WTC11 (cell line): Measurements from ENCODE around the gene KCNIP2. TPM values are rescaled to one million over a fixed set of nuclear protein-coding genes. Genes with fewer than 3 reads are reported as not detected.

Source experiments
- ATAC-seq: fragments of 200-7000 bp; cut with Tn5 transposase; 2 replicates; pipeline ENCODE4 v1.10.0; 2021; ENCODE audit warnings: mild to moderate bottlenecking, moderate library complexity
- CTCF ChIA-PET: fragments of 300-600 bp; sonication (Branson Sonifier 250); formaldehyde crosslinking; loops from one replicate; lab custom pipeline; 2021; ENCODE audit warnings: antibody characterized with exemption; lab: Charles Lee
- POLR2A ChIA-PET: fragments of 350-600 bp; sonication (Branson Sonifier 250); formaldehyde crosslinking; loops from one replicate; lab custom pipeline; 2021; ENCODE audit warnings: antibody characterized with exemption; lab: Charles Lee
- DNase-seq: peaks from one replicate; pipeline ENCODE4 v3.0.0; 2021; ENCODE audit warnings: low spot score
- H3K27ac Mint-ChIP-seq: 2 replicates; pipeline ENCODE4 v1.8.0; 2021; ENCODE audit warnings: mixed read lengths
- H3K27me3 Mint-ChIP-seq: 2 replicates; pipeline ENCODE4 v1.8.0; 2021; ENCODE audit warnings: low read depth, mild to moderate bottlenecking, moderate library complexity, mixed read lengths
- H3K36me3 Mint-ChIP-seq: 2 replicates; pipeline ENCODE4 v1.8.0; 2021; ENCODE audit warnings: mixed read lengths
- H3K4me1 Mint-ChIP-seq: 2 replicates; pipeline ENCODE4 v1.8.0; 2022; ENCODE audit warnings: mixed read lengths
- H3K4me3 Mint-ChIP-seq: 2 replicates; pipeline ENCODE4 v1.8.0; 2021; ENCODE audit warnings: mild to moderate bottlenecking, moderate library complexity, mixed read lengths
- H3K9me3 Mint-ChIP-seq: 2 replicates; pipeline ENCODE4 v1.8.0; 2021; ENCODE audit warnings: mixed read lengths
- CREM ChIP-seq: sonication (generic); formaldehyde crosslinking; IDR thresholded peaks from 2 replicates; pipeline ENCODE4 v1.8.1; 2022; ENCODE audit warnings: mild to moderate bottlenecking, missing genetic modification reagents, moderate library complexity
- CTCF ChIP-seq: fragments of 200-600 bp; IDR thresholded peaks from 2 replicates; pipeline ENCODE4 v1.8.0; 2022; ENCODE audit warnings: antibody characterized with exemption
- ESRRA ChIP-seq: sonication (generic); formaldehyde crosslinking; IDR thresholded peaks from 2 replicates; pipeline ENCODE4 v1.8.1; 2022; ENCODE audit warnings: mild to moderate bottlenecking, missing genetic modification reagents, borderline replicate concordance
- GABPB1 ChIP-seq: sonication (generic); formaldehyde crosslinking; IDR thresholded peaks from 2 replicates; pipeline ENCODE4 v1.8.1; 2023; ENCODE audit warnings: mild to moderate bottlenecking, missing genetic modification reagents
- MXD4 ChIP-seq: fragments of 250-450 bp; sonication (Bioruptor Pico); IDR thresholded peaks from 2 replicates; pipeline ENCODE4 v1.8.0; 2021; ENCODE audit warnings: mild to moderate bottlenecking, moderate library complexity, borderline replicate concordance
- NR1H2 ChIP-seq: sonication (generic); formaldehyde crosslinking; IDR thresholded peaks from 2 replicates; pipeline ENCODE4 v1.9.0; 2021; ENCODE audit warnings: mild to moderate bottlenecking, moderate library complexity, missing genetic modification reagents
- OVOL2 ChIP-seq: fragments of 250-450 bp; sonication (Bioruptor Pico); IDR thresholded peaks from 2 replicates; pipeline ENCODE4 v1.9.0; 2021; ENCODE audit warnings: mild to moderate bottlenecking, borderline replicate concordance
- PRDM15 ChIP-seq: sonication (generic); formaldehyde crosslinking; IDR thresholded peaks from 2 replicates; pipeline ENCODE4 v1.8.0; 2022; ENCODE audit warnings: missing genetic modification reagents
- SOX15 ChIP-seq: fragments of 250-450 bp; sonication (Bioruptor Pico); IDR thresholded peaks from 2 replicates; pipeline ENCODE4 v1.9.0; 2021; ENCODE audit warnings: mild to moderate bottlenecking
- SP1 ChIP-seq: sonication (generic); formaldehyde crosslinking; conservative IDR thresholded peaks from 2 replicates; pipeline ENCODE4 v1.8.1; 2022; ENCODE audit warnings: missing genetic modification reagents
- TEAD4 ChIP-seq: sonication (generic); formaldehyde crosslinking; IDR thresholded peaks from 2 replicates; pipeline ENCODE4 v1.8.0; 2022; ENCODE audit warnings: mild to moderate bottlenecking, missing genetic modification reagents
- ZNF281 ChIP-seq: sonication (generic); formaldehyde crosslinking; IDR thresholded peaks from 2 replicates; pipeline ENCODE4 v1.8.0; 2023; ENCODE audit warnings: mild to moderate bottlenecking, missing genetic modification reagents
- ZNF671 ChIP-seq: fragments of 250-450 bp; sonication (Bioruptor Pico); IDR thresholded peaks from 2 replicates; pipeline ENCODE4 v1.8.0; 2021; ENCODE audit warnings: mild to moderate bottlenecking
- total RNA-seq: library from RNA; stranded (reverse); gene quantifications from 3 replicates; pipeline ENCODE4 v1.2.3, GENCODE V29; 2021
- TF ChIP-seq, protein P1 (sequence below): sonication (generic); formaldehyde crosslinking; conservative IDR thresholded peaks from 2 replicates; pipeline ENCODE4 v1.8.1; 2023; ENCODE audit warnings: mild to moderate bottlenecking, low read depth, missing genetic modification reagents, moderate library complexity
- TF ChIP-seq, protein P2 (sequence below): sonication (generic); formaldehyde crosslinking; IDR thresholded peaks from 2 replicates; pipeline ENCODE4 v1.8.1; 2022; ENCODE audit warnings: missing genetic modification reagents, borderline replicate concordance
- TF ChIP-seq, protein P3 (sequence below): sonication (generic); formaldehyde crosslinking; IDR thresholded peaks from 2 replicates; pipeline ENCODE4 v1.8.0; 2023; ENCODE audit warnings: missing genetic modification reagents, mild to moderate bottlenecking, borderline replicate concordance
- TF ChIP-seq, protein P4 (sequence below): sonication (generic); formaldehyde crosslinking; IDR thresholded peaks from 2 replicates; pipeline ENCODE4 v1.8.0; 2022; ENCODE audit warnings: mild to moderate bottlenecking, missing genetic modification reagents

KCNIP2 gene
- total RNA-seq, 1 experiment from 2014 or later, result 5.2 TPM

- TF ChIP-seq, protein P1, sequence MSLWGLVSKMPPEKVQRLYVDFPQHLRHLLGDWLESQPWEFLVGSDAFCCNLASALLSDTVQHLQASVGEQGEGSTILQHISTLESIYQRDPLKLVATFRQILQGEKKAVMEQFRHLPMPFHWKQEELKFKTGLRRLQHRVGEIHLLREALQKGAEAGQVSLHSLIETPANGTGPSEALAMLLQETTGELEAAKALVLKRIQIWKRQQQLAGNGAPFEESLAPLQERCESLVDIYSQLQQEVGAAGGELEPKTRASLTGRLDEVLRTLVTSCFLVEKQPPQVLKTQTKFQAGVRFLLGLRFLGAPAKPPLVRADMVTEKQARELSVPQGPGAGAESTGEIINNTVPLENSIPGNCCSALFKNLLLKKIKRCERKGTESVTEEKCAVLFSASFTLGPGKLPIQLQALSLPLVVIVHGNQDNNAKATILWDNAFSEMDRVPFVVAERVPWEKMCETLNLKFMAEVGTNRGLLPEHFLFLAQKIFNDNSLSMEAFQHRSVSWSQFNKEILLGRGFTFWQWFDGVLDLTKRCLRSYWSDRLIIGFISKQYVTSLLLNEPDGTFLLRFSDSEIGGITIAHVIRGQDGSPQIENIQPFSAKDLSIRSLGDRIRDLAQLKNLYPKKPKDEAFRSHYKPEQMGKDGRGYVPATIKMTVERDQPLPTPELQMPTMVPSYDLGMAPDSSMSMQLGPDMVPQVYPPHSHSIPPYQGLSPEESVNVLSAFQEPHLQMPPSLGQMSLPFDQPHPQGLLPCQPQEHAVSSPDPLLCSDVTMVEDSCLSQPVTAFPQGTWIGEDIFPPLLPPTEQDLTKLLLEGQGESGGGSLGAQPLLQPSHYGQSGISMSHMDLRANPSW, result no peak
- no peak for TF ChIP-seq OVOL2
- no peak for TF ChIP-seq GABPB1
- TF ChIP-seq MXD4 (CRISPR knock-in tag), result no peak
Observed at GRCh38 chr10:101827919-101828600, 15.5 kb downstream of the KCNIP2 start (continued).

- H3K4me3 Mint-ChIP-seq, result no peak overlapping the region
- H3K4me1 Mint-ChIP-seq, result peaks cover 19% of the 10 kb centered on the region
- no peak for ATAC-seq
- ChIA-PET CTCF (interaction anchor here (0.6 to 1.6 kb wide), 3 partner anchors 9 to 183 kb away, joined by 3 to 6 read pairs (median 4); no protein-coding TSS in a partner anchor), POLR2A (no interaction called here)
- DNase-seq, result no peak
- H3K36me3 Mint-ChIP-seq, result no peaks in the 10 kb centered on the region
- no peak overlapping the region for H3K27ac Mint-ChIP-seq
- H3K9me3 Mint-ChIP-seq, result no peaks in the 10 kb centered on the region
- peaks cover 3% of the 10 kb centered on the region; the same call in 1 of the 2 replicates for H3K27me3 Mint-ChIP-seq
- TF ChIP-seq, protein P2, sequence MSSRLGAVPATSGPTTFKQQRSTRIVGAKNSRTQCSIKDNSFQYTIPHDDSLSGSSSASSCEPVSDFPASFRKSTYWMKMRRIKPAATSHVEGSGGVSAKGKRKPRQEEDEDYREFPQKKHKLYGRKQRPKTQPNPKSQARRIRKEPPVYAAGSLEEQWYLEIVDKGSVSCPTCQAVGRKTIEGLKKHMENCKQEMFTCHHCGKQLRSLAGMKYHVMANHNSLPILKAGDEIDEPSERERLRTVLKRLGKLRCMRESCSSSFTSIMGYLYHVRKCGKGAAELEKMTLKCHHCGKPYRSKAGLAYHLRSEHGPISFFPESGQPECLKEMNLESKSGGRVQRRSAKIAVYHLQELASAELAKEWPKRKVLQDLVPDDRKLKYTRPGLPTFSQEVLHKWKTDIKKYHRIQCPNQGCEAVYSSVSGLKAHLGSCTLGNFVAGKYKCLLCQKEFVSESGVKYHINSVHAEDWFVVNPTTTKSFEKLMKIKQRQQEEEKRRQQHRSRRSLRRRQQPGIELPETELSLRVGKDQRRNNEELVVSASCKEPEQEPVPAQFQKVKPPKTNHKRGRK, result no peak
- TF ChIP-seq SP1 (no peak), PRDM15 (CRISPR knock-in tag) (no peak), CTCF (no peak), SOX15 (CRISPR knock-in tag) (no peak), ESRRA (CRISPR knock-in tag) (no peak), ZNF671 (CRISPR knock-in tag) (no peak), TEAD4 (CRISPR knock-in tag) (no peak), NR1H2 (CRISPR knock-in tag) (no peak), ZNF281 (no peak), CREM (CRISPR knock-in tag) (no peak)
- TF ChIP-seq, protein P3, sequence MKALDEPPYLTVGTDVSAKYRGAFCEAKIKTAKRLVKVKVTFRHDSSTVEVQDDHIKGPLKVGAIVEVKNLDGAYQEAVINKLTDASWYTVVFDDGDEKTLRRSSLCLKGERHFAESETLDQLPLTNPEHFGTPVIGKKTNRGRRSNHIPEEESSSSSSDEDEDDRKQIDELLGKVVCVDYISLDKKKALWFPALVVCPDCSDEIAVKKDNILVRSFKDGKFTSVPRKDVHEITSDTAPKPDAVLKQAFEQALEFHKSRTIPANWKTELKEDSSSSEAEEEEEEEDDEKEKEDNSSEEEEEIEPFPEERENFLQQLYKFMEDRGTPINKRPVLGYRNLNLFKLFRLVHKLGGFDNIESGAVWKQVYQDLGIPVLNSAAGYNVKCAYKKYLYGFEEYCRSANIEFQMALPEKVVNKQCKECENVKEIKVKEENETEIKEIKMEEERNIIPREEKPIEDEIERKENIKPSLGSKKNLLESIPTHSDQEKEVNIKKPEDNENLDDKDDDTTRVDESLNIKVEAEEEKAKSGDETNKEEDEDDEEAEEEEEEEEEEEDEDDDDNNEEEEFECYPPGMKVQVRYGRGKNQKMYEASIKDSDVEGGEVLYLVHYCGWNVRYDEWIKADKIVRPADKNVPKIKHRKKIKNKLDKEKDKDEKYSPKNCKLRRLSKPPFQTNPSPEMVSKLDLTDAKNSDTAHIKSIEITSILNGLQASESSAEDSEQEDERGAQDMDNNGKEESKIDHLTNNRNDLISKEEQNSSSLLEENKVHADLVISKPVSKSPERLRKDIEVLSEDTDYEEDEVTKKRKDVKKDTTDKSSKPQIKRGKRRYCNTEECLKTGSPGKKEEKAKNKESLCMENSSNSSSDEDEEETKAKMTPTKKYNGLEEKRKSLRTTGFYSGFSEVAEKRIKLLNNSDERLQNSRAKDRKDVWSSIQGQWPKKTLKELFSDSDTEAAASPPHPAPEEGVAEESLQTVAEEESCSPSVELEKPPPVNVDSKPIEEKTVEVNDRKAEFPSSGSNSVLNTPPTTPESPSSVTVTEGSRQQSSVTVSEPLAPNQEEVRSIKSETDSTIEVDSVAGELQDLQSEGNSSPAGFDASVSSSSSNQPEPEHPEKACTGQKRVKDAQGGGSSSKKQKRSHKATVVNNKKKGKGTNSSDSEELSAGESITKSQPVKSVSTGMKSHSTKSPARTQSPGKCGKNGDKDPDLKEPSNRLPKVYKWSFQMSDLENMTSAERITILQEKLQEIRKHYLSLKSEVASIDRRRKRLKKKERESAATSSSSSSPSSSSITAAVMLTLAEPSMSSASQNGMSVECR (CRISPR knock-in tag), result no peak
- TF ChIP-seq, protein P4, sequence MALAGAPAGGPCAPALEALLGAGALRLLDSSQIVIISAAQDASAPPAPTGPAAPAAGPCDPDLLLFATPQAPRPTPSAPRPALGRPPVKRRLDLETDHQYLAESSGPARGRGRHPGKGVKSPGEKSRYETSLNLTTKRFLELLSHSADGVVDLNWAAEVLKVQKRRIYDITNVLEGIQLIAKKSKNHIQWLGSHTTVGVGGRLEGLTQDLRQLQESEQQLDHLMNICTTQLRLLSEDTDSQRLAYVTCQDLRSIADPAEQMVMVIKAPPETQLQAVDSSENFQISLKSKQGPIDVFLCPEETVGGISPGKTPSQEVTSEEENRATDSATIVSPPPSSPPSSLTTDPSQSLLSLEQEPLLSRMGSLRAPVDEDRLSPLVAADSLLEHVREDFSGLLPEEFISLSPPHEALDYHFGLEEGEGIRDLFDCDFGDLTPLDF (CRISPR knock-in tag), result no peak
Observed at GRCh38 chr10:101826852-101827434, 16.7 kb downstream of the KCNIP2 start.
